ENCODE results near the gene KIAA1671. TPM values are rescaled to one million over a fixed set of nuclear protein-coding genes. Genes with fewer than 3 reads are reported as not detected.

KIAA1671 gene
- total and polyA plus RNA-seq, 10 donors: 0.72 to 11.9 (median 8.2) TPM

- Histone ChIP-seq H3K27ac (peak overlapping the region in 7 of 8 donors; percentile 36 to 73 (median 65)), H3K4me1 (peaks cover 4 to 29% (median 24%) of the 10 kb centered on the region in 6 donors), H3K36me3 (no peaks in the 10 kb centered on the region), H3K27me3 (replicated peaks in 1 of 7) (peaks cover 0 to 75% (median 31%) of the 10 kb centered on the region in 7 donors), H3K9me3 (no peaks in the 10 kb centered on the region), H3K4me3 (peak overlapping the region; percentile 60 to 84 (median 75))
- no peak for TF ChIP-seq POLR2A (IDR thresholded peaks at IDR 0.05)
- no peak for TF ChIP-seq POLR2AphosphoS5 (IDR thresholded peaks at IDR 0.05)
- TF ChIP-seq CTCF (IDR thresholded peaks at IDR 0.05 in 8 of 11, conservative IDR thresholded peaks at IDR 0.05 in 3 of 11): no peak
- intact Hi-C loops (cut with DNase I; ENCODE audit: low total_unique reads): loop anchor here (5.0 kb wide), 1 partner anchor 94 kb away; no protein-coding TSS in a partner anchor
- DNase-seq: peak; percentile 78
- WGBS, 5 donors: 1 to 2% (median 1%) methylated on average over 28 to 35 of the region's 35 CpGs
Measured at GRCh38 chr22:24952837-24953383, 394 bp downstream of the KIAA1671 start.

- Histone ChIP-seq H3K9me3 (no peaks in the 10 kb centered on the region), H3K4me3 (peak overlapping the region; percentile 60 to 84 (median 75)), H3K27me3 (replicated peaks in 1 of 7) (peaks cover 0 to 68% (median 31%) of the 10 kb centered on the region in 7 donors), H3K36me3 (no peaks in the 10 kb centered on the region), H3K27ac (peak overlapping the region in 7 of 8 donors; percentile 36 to 73 (median 65)), H3K4me1 (peaks cover 4 to 29% (median 24%) of the 10 kb centered on the region in 6 donors)
- DNase-seq: no peak
- intact Hi-C loops (cut with DNase I; ENCODE audit: low total_unique reads): loop anchor here (5.0 kb wide), 1 partner anchor 94 kb away; no protein-coding TSS in a partner anchor
- TF ChIP-seq POLR2AphosphoS5 (IDR thresholded peaks at IDR 0.05) (peak in 2 of 3 donors; percentile 36 to 44), CTCF (IDR thresholded peaks at IDR 0.05 in 8 of 11, conservative IDR thresholded peaks at IDR 0.05 in 3 of 11) (no peak)
- 9 to 14% (median 12%) methylated on average over 24 to 47 of the region's 47 CpGs for WGBS, 5 donors
Measured at GRCh38 chr22:24953384-24954113, 1.0 kb downstream of the KIAA1671 start.

- WGBS, 5 donors: 43 to 61% (median 46%) methylated on average over 4 of the region's 4 CpGs
- Histone ChIP-seq H3K27me3 (replicated peaks in 1 of 7) (peaks cover 0 to 63% (median 31%) of the 10 kb centered on the region in 7 donors), H3K9me3 (no peaks in the 10 kb centered on the region), H3K27ac (peak overlapping the region in 1 of 8 donors; percentile 73), H3K36me3 (no peaks in the 10 kb centered on the region), H3K4me1 (peaks cover 4 to 29% (median 24%) of the 10 kb centered on the region in 6 donors), H3K4me3 (peak overlapping the region in 3 of 8 donors; percentile 75 to 84 (median 75))
- intact Hi-C loops (cut with DNase I; ENCODE audit: low total_unique reads): loop anchor here (5.0 kb wide), 1 partner anchor 93 kb away; no protein-coding TSS in a partner anchor
- no peak for DNase-seq
- no peak for TF ChIP-seq CTCF (IDR thresholded peaks at IDR 0.05 in 8 of 11, conservative IDR thresholded peaks at IDR 0.05 in 3 of 11)
- no peak for TF ChIP-seq POLR2AphosphoS5 (IDR thresholded peaks at IDR 0.05)
- no peak for TF ChIP-seq POLR2A (IDR thresholded peaks at IDR 0.05)
Measured at GRCh38 chr22:24954114-24954463, 1.6 kb downstream of the KIAA1671 start.

- 91 to 97% (median 93%) methylated on average over 8 of the region's 8 CpGs for WGBS, 5 donors
- H3K9me3 ChIP-seq: no peaks in the 10 kb centered on the region
- H3K27ac ChIP-seq: no peak overlapping the region
- TF ChIP-seq POLR2AphosphoS5 (IDR thresholded peaks at IDR 0.05) (no peak), CTCF (IDR thresholded peaks at IDR 0.05 in 8 of 11, conservative IDR thresholded peaks at IDR 0.05 in 3 of 11) (no peak), POLR2A (IDR thresholded peaks at IDR 0.05) (no peak)
- no peaks in the 10 kb centered on the region for H3K36me3 ChIP-seq
- intact Hi-C loops (cut with DNase I; ENCODE audit: low total_unique reads): loop anchor here (5.0 kb wide), 1 partner anchor 92 kb away; no protein-coding TSS in a partner anchor
- no peak overlapping the region for H3K4me3 ChIP-seq
- H3K27me3 ChIP-seq (replicated peaks in 1 of 7): peaks cover 0 to 55% (median 30%) of the 10 kb centered on the region in 7 donors
- H3K4me1 ChIP-seq: peaks cover 4 to 29% (median 24%) of the 10 kb centered on the region in 6 donors
- DNase-seq: no peak
Measured at GRCh38 chr22:24954856-24955255, 2.3 kb downstream of the KIAA1671 start.

Measured in spleen (tissue), 11 donors.